ENCODE measurements around the gene TBC1D14.

TBC1D14 gene

GRCh38 chr4:6983544-6984142, 74.0 kb downstream of the TBC1D14 start:
- DNase-seq = no peak

DNA sequence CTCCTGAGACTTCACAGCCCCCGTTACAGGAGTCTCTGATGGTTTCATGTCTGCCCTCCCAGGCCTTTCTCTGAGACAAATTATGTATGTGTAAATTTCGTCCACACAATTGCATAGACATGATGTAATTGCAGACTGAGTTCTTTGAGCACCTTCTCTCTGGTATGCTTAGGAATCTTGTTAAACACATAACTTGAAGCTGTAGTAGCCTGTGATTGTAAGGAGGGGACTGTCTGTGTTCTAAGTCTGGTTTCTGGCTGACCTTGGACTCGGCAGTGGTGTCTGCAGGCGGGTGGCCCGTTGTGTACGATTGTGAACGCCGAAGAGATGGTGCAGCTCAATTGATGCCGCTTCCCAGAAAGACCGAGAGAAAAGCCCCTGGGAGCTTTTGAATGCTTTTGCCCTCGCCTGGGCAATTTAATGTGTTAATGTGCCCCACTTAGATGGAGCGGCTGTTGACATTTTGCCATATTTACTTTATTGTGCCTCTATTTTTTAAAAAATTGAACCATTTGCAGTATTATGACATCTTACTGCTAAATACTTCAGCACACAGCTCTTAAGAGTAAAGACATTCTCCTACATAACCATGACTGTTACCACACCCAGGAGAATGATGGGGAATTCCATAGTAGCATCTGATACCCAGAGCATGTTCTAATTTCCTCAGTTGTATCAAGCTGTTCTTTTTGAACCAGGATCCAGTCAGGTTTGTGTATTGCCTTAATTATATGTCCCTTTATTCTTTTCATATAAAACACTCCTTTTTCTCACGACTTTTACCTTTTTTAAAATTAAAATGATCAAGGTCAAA, 75.2 kb downstream of the TBC1D14 start:
- no peak for DNase-seq

- no peak for DNase-seq
Measured at GRCh38 chr4:6986072-6986780, 76.6 kb downstream of the TBC1D14 start.

DNA sequence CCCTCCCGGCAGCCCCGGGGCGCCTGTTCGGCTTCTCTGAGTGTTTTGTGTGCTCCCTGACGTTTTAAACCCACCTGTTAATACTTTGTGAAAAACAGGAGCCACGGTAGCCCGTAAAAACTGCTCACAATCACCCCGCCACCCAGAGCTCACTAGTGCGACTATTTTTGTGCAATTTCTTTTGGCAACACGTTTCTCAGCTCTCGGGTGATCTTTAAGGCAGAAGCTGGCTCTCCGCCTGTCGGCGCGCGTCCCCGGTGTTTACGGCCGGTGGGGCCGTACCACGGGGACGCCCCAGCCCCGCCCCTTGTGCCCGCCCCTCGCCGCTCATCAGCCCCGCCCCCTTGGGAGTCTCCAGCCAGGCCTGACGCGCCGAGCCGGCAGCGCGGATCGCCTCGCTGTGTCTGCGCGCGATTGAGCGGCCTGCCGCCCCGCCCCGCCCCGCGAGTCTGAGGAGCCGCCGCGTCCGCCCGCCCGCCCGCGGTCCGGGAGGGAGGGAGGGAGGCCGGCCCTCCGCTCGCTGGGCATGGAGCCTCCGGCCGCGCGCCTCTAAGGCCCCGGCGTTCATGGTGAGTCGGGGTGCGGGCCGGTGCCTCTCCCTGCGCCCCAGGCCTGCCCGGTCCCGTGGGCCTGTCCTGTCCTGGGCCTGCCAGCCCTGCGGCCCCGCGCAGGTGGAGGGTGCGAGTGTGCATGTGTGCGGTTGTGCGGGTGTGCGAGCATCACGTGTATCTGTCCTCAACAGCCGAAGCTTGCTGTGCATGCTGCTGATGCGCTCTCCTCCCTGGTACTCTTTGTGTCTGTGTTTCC, 77.4 kb downstream of the TBC1D14 start:
- DNase-seq = peak; percentile 91

GRCh38 chr4:6987588-6987961, 77.9 kb downstream of the TBC1D14 start:
- no peak for DNase-seq

DNA sequence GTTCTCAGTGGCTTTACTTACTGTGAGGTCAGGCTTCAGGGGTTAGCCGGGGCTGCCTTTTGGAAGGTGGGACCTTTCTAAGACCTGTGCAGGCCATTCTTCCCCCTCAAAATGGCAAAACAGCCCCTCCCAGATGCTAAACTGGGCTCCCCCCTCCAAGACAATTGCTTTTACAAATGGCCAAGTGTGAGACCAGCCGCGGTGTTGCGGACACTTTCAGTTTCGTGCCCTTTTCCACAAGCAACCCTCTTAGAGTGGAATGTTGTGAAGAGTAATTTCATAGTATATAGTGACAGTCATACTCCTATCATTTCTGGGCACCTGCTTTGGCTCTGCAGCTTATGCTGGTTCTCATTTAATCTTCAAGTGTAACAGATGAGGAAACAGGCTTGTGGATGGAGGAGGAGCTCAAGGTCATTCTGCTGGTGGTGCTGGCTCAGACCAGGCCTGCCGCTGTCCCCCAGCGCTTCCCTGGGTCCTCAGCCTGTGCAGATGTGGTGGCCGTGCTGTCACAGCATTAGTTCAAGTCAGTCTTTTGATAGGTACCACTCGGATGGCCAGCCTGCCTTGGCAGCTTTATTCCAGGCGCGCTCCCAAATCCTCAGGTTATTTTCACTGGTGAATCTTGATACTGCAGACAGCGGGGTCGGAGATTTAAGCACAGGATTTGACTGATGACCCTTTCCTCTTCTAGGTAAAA, 78.5 kb downstream of the TBC1D14 start:
- no peak for DNase-seq

- DNase-seq = no peak
Measured at GRCh38 chr4:6989331-6989923, 79.8 kb downstream of the TBC1D14 start.

- DNase-seq = no peak
Measured at GRCh38 chr4:6990661-6991060, 81.0 kb downstream of the TBC1D14 start.

- no peak for DNase-seq
Measured at GRCh38 chr4:6991249-6991648, 81.6 kb downstream of the TBC1D14 start.

DNA sequence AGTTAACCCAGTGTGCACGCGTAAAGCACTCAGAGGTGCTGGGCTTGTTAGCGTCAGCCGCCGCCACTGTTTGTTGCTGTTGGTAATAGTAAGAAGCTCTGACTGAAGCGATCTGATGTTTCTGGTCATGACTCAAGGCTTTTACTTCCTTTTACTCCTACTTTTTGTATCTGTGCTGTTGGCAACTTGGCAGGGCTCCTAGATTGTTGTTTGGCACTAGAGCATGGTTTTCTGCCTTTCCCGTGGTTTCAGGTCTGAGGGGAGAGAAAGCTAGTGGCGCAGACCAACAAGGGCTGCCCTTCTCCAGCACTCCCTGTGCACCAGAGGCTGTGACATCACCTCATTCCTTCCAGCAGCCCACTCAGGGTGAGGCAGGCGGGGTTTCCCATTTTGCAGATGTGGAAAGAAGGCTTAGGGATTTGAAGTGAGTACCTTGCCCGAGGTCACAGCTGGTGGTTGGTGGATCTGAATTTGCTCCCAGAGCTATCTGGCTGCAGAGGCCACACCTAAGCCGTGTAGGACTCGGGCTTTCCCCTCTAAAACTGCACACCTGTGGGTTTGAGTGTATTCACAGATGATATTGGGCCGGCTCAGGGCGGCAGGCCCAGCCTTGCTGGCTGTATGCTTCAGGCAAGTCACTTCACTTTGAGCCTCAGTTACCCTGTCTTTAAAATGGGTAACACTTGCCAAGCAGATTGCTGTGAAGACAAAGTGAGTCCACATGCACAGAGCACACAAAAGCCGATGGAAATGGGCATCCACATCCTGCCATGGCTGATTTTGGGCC, 82.3 kb downstream of the TBC1D14 start:
- DNase-seq = no peak

GRCh38 chr4:6992728-6993677, 83.4 kb downstream of the TBC1D14 start:
- no peak for DNase-seq

DNA sequence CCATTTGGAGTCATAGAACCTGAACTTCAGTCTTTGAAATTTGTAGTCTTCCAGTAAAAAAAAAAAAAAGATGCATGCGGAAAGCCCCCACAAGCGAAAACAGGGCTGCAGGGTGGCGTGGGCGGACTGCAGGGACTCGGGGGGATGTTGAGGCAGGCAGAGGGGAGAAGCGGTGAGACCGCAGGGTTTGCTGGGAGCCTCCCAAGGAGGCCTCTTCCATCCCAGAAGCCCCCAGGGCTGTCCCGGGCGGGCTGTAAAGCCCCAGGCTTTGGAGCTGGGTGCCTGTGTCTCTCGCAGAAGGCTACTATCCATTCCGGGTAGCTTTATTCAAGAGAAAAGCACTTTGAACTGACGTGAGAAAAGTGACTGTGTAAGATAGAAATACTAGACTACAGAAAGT, 86.9 kb downstream of the TBC1D14 start:
- DNase-seq = no peak

DNA sequence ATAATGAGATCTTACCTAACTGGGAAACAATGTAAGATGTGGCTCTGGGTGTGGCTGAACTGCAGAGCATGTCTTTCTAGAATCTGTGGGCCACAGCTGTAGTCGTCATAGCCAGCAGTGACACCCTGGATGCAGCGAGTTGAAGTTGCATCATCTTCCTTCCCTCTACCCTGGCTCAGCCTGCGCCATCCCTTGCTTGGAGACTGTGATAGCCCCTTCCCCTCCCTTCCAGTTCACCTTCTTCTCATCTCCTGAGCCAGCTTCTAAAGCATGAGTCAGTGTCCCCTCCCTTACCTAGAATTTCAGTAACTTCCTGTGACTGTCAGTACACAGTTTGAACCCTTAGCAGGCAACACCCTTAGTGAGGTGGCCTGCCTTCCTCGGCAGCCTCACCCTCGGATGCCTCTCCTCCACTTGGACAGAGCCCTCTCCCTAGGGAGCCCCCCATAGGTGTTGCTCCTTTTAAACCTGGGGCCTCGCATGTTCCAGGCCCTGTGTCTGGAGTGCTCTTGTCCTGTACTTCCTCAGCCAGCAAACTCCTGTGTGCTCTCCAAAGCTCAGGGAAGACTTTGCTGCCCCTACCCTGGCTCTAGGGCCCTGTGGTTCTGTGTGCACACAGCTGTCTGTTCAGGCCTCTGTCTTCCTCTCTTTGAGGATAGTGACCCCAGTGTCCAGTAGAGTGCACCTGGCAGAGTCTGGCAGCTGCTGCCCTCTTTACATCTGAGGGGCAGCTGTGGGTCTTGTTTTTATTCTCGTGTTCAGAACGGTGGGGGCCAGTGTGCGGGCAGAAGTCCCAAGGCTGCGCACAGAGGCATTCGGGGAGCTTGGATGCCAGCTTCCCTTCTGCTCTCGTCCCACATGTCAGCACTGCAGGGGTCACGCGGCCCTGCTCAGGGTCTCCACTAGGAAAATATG, 89.8 kb downstream of the TBC1D14 start:
- no peak for DNase-seq

DNA sequence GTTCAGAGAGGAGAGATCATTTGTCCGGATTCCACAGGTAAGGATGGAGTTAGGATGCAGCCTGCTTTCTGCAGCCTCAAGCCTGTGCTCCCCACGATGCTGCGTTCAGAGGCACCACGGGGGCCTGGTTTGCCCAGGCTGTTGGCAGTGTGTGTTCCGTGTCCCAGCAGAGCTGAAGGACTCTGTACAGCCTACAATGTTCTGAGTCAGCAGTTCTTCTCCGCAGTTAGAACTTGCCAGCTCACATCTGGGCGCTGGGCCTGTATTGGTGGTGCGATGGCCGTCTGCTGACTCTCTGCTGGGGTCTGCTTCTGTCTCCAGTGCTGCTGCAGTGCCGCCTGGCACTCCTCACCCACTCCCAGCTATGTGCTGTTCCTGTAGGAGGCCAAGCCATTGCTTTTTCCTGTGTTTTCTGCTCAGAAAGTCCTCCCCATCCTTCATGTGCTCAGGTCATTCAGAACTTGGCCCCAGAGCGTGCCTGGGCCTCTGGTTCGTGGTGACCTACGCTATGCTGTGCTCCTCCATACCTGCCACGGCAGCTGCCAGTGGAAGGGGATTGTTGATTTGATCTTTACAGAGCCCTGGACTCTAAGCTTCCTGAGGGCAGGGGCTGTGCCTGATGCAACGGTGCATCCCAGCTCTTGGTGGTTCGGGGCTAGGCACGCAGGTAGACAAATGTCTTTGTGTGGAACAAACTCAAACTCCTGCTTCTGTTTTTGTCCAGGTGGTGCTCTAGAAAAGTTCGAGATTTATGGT, 91.0 kb downstream of the TBC1D14 start:
- no peak for DNase-seq

DNA sequence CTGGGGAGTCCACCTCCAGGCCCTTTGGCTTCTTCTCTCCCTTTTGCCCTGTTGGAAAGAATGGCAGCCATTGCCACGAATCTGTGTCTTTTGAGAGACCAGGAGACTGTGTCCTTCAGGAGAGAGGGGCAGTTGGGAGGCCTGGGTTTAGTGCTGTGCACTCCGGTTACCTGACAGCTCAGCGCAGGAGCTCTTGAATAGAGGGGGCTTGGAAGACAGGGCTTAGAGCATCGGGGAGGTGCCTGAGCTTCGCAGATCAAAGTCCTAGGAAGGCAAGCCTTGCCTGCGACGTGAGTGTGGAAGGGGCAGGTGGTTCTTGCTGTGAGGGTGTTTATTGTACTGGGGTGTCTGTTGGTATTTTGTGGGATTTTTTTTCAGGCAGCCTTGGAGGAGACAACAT, 91.6 kb downstream of the TBC1D14 start:
- no peak for DNase-seq

DNA sequence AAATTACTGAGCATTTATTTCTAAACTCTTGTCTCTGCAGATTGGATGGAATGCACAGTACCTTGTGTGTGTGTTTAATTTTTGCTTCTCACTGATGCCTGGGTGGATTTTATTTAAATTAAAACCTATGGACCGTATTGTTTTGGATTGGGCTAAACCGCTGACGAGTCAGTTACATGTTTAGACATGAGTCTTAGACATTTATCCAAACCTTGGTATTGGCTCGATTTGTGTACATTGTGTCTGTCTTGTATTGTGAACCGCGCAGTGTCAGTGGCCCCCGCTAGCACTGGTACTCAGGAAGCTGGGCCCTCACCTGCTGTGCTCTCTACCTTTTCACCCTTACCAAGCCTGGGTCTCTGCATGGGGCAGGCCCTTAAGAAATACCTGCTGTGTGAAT, 92.7 kb downstream of the TBC1D14 start:
- DNase-seq = no peak

- no peak for DNase-seq
Measured at GRCh38 chr4:7003176-7003878, 93.7 kb downstream of the TBC1D14 start.

DNA sequence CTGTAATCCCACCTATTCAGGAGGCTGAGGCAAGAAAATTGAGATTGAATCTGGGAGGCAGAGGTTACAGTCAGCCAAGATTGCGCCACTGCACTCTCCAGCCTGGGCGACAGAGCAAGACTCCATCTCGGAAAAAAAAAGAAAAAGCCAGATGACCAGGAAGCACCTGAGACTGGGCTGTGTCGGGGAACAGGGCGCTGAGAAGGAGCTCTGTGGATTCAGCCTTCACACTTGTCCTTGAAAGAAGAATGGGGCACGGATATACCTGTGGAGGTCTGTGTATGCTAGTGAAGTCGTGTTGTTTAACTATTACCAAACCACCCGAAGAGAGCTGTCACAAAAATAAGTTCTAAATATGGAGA, 94.2 kb downstream of the TBC1D14 start:
- DNase-seq = no peak

Measured in NCI-H1092 (cell line).